ENCODE data around the gene GUCA2B. TPM values are rescaled to one million over a fixed set of nuclear protein-coding genes. Genes with fewer than 3 reads are reported as not detected.

The GUCA2B gene
- total RNA-seq, 2 experiments from 2014 or later: not detected

- CTCF ChIA-PET: no interaction called here
- POLR2A ChIA-PET: no interaction called here
- no peak for DNase-seq
- intact Hi-C loops (cut with micrococcal nuclease): no loop called here
- H3K4me1 Mint-ChIP-seq (ENCODE audit: low read depth): no peaks in the 10 kb centered on the region
- peaks cover 3% of the 10 kb centered on the region for H3K27me3 Mint-ChIP-seq
- no peak overlapping the region for H3K27ac Mint-ChIP-seq
- no peaks in the 10 kb centered on the region for H3K36me3 Mint-ChIP-seq
- no peaks in the 10 kb centered on the region for H3K9me3 Mint-ChIP-seq
- H3K4me3 Mint-ChIP-seq: no peak overlapping the region
Observed at GRCh38 chr1:42133390-42133789, 19.8 kb upstream of the GUCA2B start.

GRCh38 chr1:42133809-42134526 lies 19.2 kb upstream of the GUCA2B start:
- Mint-ChIP-seq H3K27me3 (peaks cover 6% of the 10 kb centered on the region), H3K4me3 (no peak overlapping the region), H3K4me1 (ENCODE audit: low read depth) (no peaks in the 10 kb centered on the region), H3K36me3 (no peaks in the 10 kb centered on the region), H3K27ac (no peak overlapping the region), H3K9me3 (no peaks in the 10 kb centered on the region)
- CTCF ChIA-PET: no interaction called here
- DNase-seq: no peak
- intact Hi-C loops (cut with micrococcal nuclease): no loop called here
- POLR2A ChIA-PET: no interaction called here

GRCh38 chr1:42135426-42135825 lies 17.8 kb upstream of the GUCA2B start:
- Mint-ChIP-seq H3K4me1 (ENCODE audit: low read depth) (no peaks in the 10 kb centered on the region), H3K4me3 (no peak overlapping the region), H3K36me3 (no peaks in the 10 kb centered on the region), H3K27me3 (peaks cover 4% of the 10 kb centered on the region), H3K27ac (no peak overlapping the region), H3K9me3 (no peaks in the 10 kb centered on the region)
- DNase-seq: no peak
- CTCF ChIA-PET: no interaction called here
- intact Hi-C loops (cut with micrococcal nuclease): no loop called here
- POLR2A ChIA-PET: no interaction called here

GRCh38 chr1:42136466-42136865 lies 16.7 kb upstream of the GUCA2B start:
- H3K36me3 Mint-ChIP-seq: no peaks in the 10 kb centered on the region
- no peak overlapping the region for H3K4me3 Mint-ChIP-seq
- no peak overlapping the region for H3K27ac Mint-ChIP-seq
- H3K4me1 Mint-ChIP-seq (ENCODE audit: low read depth): no peaks in the 10 kb centered on the region
- ChIA-PET POLR2A (no interaction called here), CTCF (no interaction called here)
- peaks cover 4% of the 10 kb centered on the region for H3K27me3 Mint-ChIP-seq
- DNase-seq: no peak
- intact Hi-C loops (cut with micrococcal nuclease): no loop called here
- no peaks in the 10 kb centered on the region for H3K9me3 Mint-ChIP-seq

GRCh38 chr1:42137766-42138165 lies 15.4 kb upstream of the GUCA2B start:
- intact Hi-C loops (cut with micrococcal nuclease): no loop called here
- CTCF ChIA-PET: interaction anchor here (1.6 kb wide), 1 partner anchor 10 kb away, joined by 5 read pairs; no protein-coding TSS in a partner anchor
- Mint-ChIP-seq H3K27me3 (peaks cover 4% of the 10 kb centered on the region), H3K36me3 (no peaks in the 10 kb centered on the region), H3K4me1 (ENCODE audit: low read depth) (no peaks in the 10 kb centered on the region), H3K27ac (no peak overlapping the region), H3K4me3 (no peak overlapping the region), H3K9me3 (no peaks in the 10 kb centered on the region)
- POLR2A ChIA-PET: no interaction called here
- DNase-seq: no peak

GRCh38 chr1:42138586-42138985 lies 14.6 kb upstream of the GUCA2B start:
- peaks cover 5% of the 10 kb centered on the region for H3K4me1 Mint-ChIP-seq (ENCODE audit: low read depth)
- intact Hi-C loops (cut with micrococcal nuclease): no loop called here
- H3K9me3 Mint-ChIP-seq: no peaks in the 10 kb centered on the region
- no peak for DNase-seq
- H3K4me3 Mint-ChIP-seq: no peak overlapping the region
- H3K36me3 Mint-ChIP-seq: no peaks in the 10 kb centered on the region
- no peak overlapping the region for H3K27ac Mint-ChIP-seq
- H3K27me3 Mint-ChIP-seq: peaks cover 4% of the 10 kb centered on the region
- ChIA-PET POLR2A (no interaction called here), CTCF (interaction anchor here (1.6 kb wide), 1 partner anchor 9 kb away, joined by 5 read pairs; no protein-coding TSS in a partner anchor)

- CTCF ChIA-PET: no interaction called here
- Mint-ChIP-seq H3K27ac (no peak overlapping the region), H3K4me1 (ENCODE audit: low read depth) (peaks cover 5% of the 10 kb centered on the region), H3K4me3 (no peak overlapping the region), H3K9me3 (no peaks in the 10 kb centered on the region), H3K36me3 (no peaks in the 10 kb centered on the region), H3K27me3 (peaks cover 4% of the 10 kb centered on the region)
- POLR2A ChIA-PET: no interaction called here
- intact Hi-C loops (cut with micrococcal nuclease): no loop called here
- DNase-seq: no peak
Observed at GRCh38 chr1:42139444-42139843, 13.8 kb upstream of the GUCA2B start.

GRCh38 chr1:42140191-42140590 lies 13.0 kb upstream of the GUCA2B start:
- Mint-ChIP-seq H3K4me1 (ENCODE audit: low read depth) (peaks cover 5% of the 10 kb centered on the region), H3K9me3 (no peaks in the 10 kb centered on the region), H3K27me3 (peaks cover 4% of the 10 kb centered on the region), H3K36me3 (no peaks in the 10 kb centered on the region), H3K4me3 (no peak overlapping the region), H3K27ac (no peak overlapping the region)
- DNase-seq: no peak
- CTCF ChIA-PET: no interaction called here
- intact Hi-C loops (cut with micrococcal nuclease): loop anchor here (10.0 kb wide), 1 partner anchor 595 kb away; no protein-coding TSS in a partner anchor
- POLR2A ChIA-PET: no interaction called here

- intact Hi-C loops (cut with micrococcal nuclease): loop anchor here (10.0 kb wide), 1 partner anchor 593 kb away; no protein-coding TSS in a partner anchor
- Mint-ChIP-seq H3K9me3 (no peaks in the 10 kb centered on the region), H3K27me3 (peaks cover 4% of the 10 kb centered on the region), H3K4me3 (no peak overlapping the region), H3K4me1 (ENCODE audit: low read depth) (peaks cover 5% of the 10 kb centered on the region), H3K27ac (no peak overlapping the region), H3K36me3 (no peaks in the 10 kb centered on the region)
- POLR2A ChIA-PET: no interaction called here
- CTCF ChIA-PET: interaction anchor here (1.3 to 2.7 kb wide), 2 partner anchors 32 to 568 kb away, joined by 4 to 7 read pairs; no protein-coding TSS in a partner anchor
- DNase-seq: no peak
Observed at GRCh38 chr1:42141978-42142377, 11.2 kb upstream of the GUCA2B start.

GRCh38 chr1:42142894-42143675 lies 10.1 kb upstream of the GUCA2B start:
- intact Hi-C loops (cut with micrococcal nuclease): loop anchor here (10.0 kb wide), 1 partner anchor 592 kb away; no protein-coding TSS in a partner anchor
- H3K27me3 Mint-ChIP-seq: peaks cover 4% of the 10 kb centered on the region
- H3K27ac Mint-ChIP-seq: no peak overlapping the region
- H3K4me3 Mint-ChIP-seq: no peak overlapping the region
- ChIA-PET CTCF (interaction anchor here (1.3 to 2.7 kb wide), 2 partner anchors 31 to 569 kb away, joined by 4 to 7 read pairs; no protein-coding TSS in a partner anchor), POLR2A (no interaction called here)
- H3K36me3 Mint-ChIP-seq: no peaks in the 10 kb centered on the region
- peaks cover 5% of the 10 kb centered on the region for H3K4me1 Mint-ChIP-seq (ENCODE audit: low read depth)
- H3K9me3 Mint-ChIP-seq: no peaks in the 10 kb centered on the region
- DNase-seq: no peak

GRCh38 chr1:42143896-42144710 lies 9.1 kb upstream of the GUCA2B start:
- ChIA-PET CTCF (interaction anchor here (1.2 kb wide), 1 partner anchor 29 kb away, joined by 3 read pairs; no protein-coding TSS in a partner anchor), POLR2A (no interaction called here)
- intact Hi-C loops (cut with micrococcal nuclease): loop anchor here (10.0 kb wide), 1 partner anchor 591 kb away; no protein-coding TSS in a partner anchor

More at GRCh38 chr1:42143896-42144710, 9.1 kb upstream of the GUCA2B start:
- no peak overlapping the region for H3K27ac Mint-ChIP-seq
- H3K4me1 Mint-ChIP-seq (ENCODE audit: low read depth): peaks cover 5% of the 10 kb centered on the region
- no peaks in the 10 kb centered on the region for H3K27me3 Mint-ChIP-seq
- no peaks in the 10 kb centered on the region for H3K36me3 Mint-ChIP-seq
- H3K9me3 Mint-ChIP-seq: no peaks in the 10 kb centered on the region
- DNase-seq: no peak
- H3K4me3 Mint-ChIP-seq: no peak overlapping the region
